ENCODE data around the gene SPRR2B. TPM values are rescaled to one million over a fixed set of nuclear protein-coding genes. Genes with fewer than 3 reads are reported as not detected.

SPRR2B gene
- total RNA-seq, 2 donors from 2014 or later = not detected

DNA sequence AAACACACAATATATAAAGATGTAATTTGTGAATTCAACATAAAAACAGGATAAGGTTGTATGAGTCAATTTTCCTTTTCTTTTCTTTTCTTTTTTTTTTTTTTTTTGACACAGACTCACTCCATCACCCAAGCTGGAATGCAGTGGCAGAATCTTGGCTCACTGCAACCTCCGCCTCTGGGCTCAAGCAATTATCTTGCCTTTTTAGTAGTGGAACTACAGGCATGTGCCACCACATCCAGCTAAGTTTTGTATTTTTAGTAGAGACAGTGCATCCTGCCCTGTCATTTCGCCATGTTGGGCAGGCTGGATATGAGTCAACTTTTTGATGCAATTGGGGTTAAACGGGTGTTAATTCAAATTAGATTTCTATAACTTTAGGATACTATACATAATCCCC lies 10.3 kb upstream of the SPRR2B start:
- Mint-ChIP-seq H3K36me3 (ENCODE audit: low read depth) (no peaks in the 10 kb centered on the region), H3K4me3 (no peak overlapping the region), H3K27ac (no peak overlapping the region), H3K27me3 (ENCODE audit: insufficient read depth) (no peaks in the 10 kb centered on the region), H3K9me3 (peaks cover 17% of the 10 kb centered on the region), H3K4me1 (no peaks in the 10 kb centered on the region)
- TF ChIP-seq CTCF (conservative IDR thresholded peaks at IDR 0.05) = no peak
- H3K4me1 ChIP-seq (ENCODE audit: control insufficient read depth, insufficient read depth, low read length) = no peaks in the 10 kb centered on the region
- H3K9me3 ChIP-seq (ENCODE audit: control insufficient read depth, low read length) = peaks cover 9% of the 10 kb centered on the region
- H3K27ac ChIP-seq (ENCODE audit: low read depth, low read length) = no peak overlapping the region
- WGBS, 2 experiments (ENCODE audit: insufficient coverage in 1 of 2, insufficient read length in 1 of 2) = 89 to 90% methylated on average over 2 to 3 of the region's 3 CpGs
- H3K27me3 ChIP-seq (ENCODE audit: control insufficient read depth, insufficient read depth, low read length, poor library complexity, severe bottlenecking) = no peaks in the 10 kb centered on the region
- no peak for DNase-seq
- H3K36me3 ChIP-seq (ENCODE audit: control insufficient read depth, insufficient read depth, low read length) = no peaks in the 10 kb centered on the region
- H3K4me3 ChIP-seq (ENCODE audit: low read length) = no peak overlapping the region
- H3K9ac ChIP-seq (ENCODE audit: extremely low read depth, low read length, poor library complexity, severe bottlenecking) = no peak overlapping the region

GRCh38 chr1:153072806-153073726 lies 1.7 kb upstream of the SPRR2B start:
- Histone ChIP-seq H3K36me3 (ENCODE audit: control insufficient read depth, insufficient read depth, low read length) (no peaks in the 10 kb centered on the region), H3K4me3 (ENCODE audit: low read length) (no peak overlapping the region), H3K27me3 (ENCODE audit: control insufficient read depth, insufficient read depth, low read length, poor library complexity, severe bottlenecking) (no peaks in the 10 kb centered on the region), H3K9ac (ENCODE audit: extremely low read depth, low read length, poor library complexity, severe bottlenecking) (no peak overlapping the region), H3K27ac (ENCODE audit: low read depth, low read length) (no peak overlapping the region), H3K4me1 (ENCODE audit: control insufficient read depth, insufficient read depth, low read length) (no peaks in the 10 kb centered on the region), H3K9me3 (ENCODE audit: control insufficient read depth, low read length) (no peaks in the 10 kb centered on the region)
- no peak for TF ChIP-seq CTCF (conservative IDR thresholded peaks at IDR 0.05)
- no peaks in the 10 kb centered on the region for H3K36me3 Mint-ChIP-seq (ENCODE audit: low read depth)
- no peak overlapping the region for H3K4me3 Mint-ChIP-seq
- peaks cover 1% of the 10 kb centered on the region for H3K9me3 Mint-ChIP-seq
- H3K4me1 Mint-ChIP-seq = no peaks in the 10 kb centered on the region
- 79 to 100% methylated on average over 2 to 4 of the region's 5 CpGs for WGBS, 2 experiments (ENCODE audit: insufficient coverage in 1 of 2, insufficient read length in 1 of 2)
- DNase-seq = no peak
- H3K27ac Mint-ChIP-seq = no peak overlapping the region
- no peaks in the 10 kb centered on the region for H3K27me3 Mint-ChIP-seq (ENCODE audit: insufficient read depth)

DNA sequence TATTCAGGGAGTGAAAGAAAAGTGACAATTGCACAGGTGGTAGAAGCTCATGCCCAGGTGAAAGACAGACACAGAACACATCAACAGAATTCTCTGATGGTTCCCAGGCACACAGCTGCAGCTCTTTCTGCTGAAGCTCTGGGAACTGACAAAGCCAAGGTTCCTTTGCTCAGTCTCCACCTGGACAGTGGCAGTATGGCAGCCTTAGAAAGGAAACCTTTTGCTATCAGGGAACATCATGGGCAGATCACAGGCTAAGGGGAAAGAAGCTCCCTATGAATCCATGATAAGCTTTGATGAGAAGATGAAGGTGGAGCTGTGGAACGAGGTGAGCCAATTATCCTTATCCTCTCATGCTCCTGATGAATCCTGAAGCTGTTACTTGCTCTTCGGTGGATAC lies 1.2 kb downstream of the SPRR2B start:
- no peaks in the 10 kb centered on the region for H3K9me3 Mint-ChIP-seq
- Histone ChIP-seq H3K9me3 (ENCODE audit: control insufficient read depth, low read length) (no peaks in the 10 kb centered on the region), H3K36me3 (ENCODE audit: control insufficient read depth, insufficient read depth, low read length) (no peaks in the 10 kb centered on the region), H3K27ac (ENCODE audit: low read depth, low read length) (no peak overlapping the region), H3K4me3 (ENCODE audit: low read length) (no peak overlapping the region), H3K27me3 (ENCODE audit: control insufficient read depth, insufficient read depth, low read length, poor library complexity, severe bottlenecking) (no peaks in the 10 kb centered on the region), H3K9ac (ENCODE audit: extremely low read depth, low read length, poor library complexity, severe bottlenecking) (no peak overlapping the region), H3K4me1 (ENCODE audit: control insufficient read depth, insufficient read depth, low read length) (no peaks in the 10 kb centered on the region)
- H3K4me1 Mint-ChIP-seq = no peaks in the 10 kb centered on the region
- 63% methylated on average over 1 of the region's 2 CpGs; no CpG with 5 or more reads in 1 of the 2 experiments for WGBS, 2 experiments (ENCODE audit: insufficient coverage in 1 of 2, insufficient read length in 1 of 2)
- H3K36me3 Mint-ChIP-seq (ENCODE audit: low read depth) = no peaks in the 10 kb centered on the region
- no peak overlapping the region for H3K27ac Mint-ChIP-seq
- peaks cover 4% of the 10 kb centered on the region for H3K27me3 Mint-ChIP-seq (ENCODE audit: insufficient read depth)
- DNase-seq = no peak
- no peak overlapping the region for H3K4me3 Mint-ChIP-seq
- TF ChIP-seq CTCF (conservative IDR thresholded peaks at IDR 0.05) = peak; percentile 43
